ENCODE measurements around the gene SPATA7. TPM values are rescaled to one million over a fixed set of nuclear protein-coding genes. Genes with fewer than 3 reads are reported as not detected.
A peak's percentile ranks its signal among the peaks of the same experiment; 100 is the strongest.

The SPATA7 gene
- total RNA-seq (18.7 and 27.9 TPM in 2 replicates), polyA plus RNA-seq (9.8 and 11.8 TPM in 2 replicates)

GRCh38 chr14:88385212-88386101, at the start of gene SPATA7:
TSS of gene SPATA7 (plus strand) at chr14:88385657. CDS start at chr14:88385819, 162 bp downstream.
- no peaks in the 10 kb centered on the region for H4K20me1 ChIP-seq (ENCODE audit: insufficient read depth, poor library complexity, severe bottlenecking)
- H3K4me1 ChIP-seq (ENCODE audit: insufficient read depth) = peaks cover 6% of the 10 kb centered on the region
- H3K27ac ChIP-seq = peak within 1 kb of the TSS; percentile 89
- H3K27me3 ChIP-seq = no peaks in the 10 kb centered on the region
- 2% methylated on average over 49 of the region's 50 CpGs for WGBS (ENCODE audit: low lambda C conversion rate, missing lambda C conversion rate)
- H3K4me2 ChIP-seq = peak within 1 kb of the TSS; percentile 94
- no peak for TF ChIP-seq EZH2 (IDR thresholded peaks at IDR 0.05; ENCODE audit: borderline replicate concordance)
- TF ChIP-seq, protein P1, sequence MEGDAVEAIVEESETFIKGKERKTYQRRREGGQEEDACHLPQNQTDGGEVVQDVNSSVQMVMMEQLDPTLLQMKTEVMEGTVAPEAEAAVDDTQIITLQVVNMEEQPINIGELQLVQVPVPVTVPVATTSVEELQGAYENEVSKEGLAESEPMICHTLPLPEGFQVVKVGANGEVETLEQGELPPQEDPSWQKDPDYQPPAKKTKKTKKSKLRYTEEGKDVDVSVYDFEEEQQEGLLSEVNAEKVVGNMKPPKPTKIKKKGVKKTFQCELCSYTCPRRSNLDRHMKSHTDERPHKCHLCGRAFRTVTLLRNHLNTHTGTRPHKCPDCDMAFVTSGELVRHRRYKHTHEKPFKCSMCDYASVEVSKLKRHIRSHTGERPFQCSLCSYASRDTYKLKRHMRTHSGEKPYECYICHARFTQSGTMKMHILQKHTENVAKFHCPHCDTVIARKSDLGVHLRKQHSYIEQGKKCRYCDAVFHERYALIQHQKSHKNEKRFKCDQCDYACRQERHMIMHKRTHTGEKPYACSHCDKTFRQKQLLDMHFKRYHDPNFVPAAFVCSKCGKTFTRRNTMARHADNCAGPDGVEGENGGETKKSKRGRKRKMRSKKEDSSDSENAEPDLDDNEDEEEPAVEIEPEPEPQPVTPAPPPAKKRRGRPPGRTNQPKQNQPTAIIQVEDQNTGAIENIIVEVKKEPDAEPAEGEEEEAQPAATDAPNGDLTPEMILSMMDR (IDR thresholded peaks at IDR 0.05; ENCODE audit: poor library complexity) = no peak
- no peak for TF ChIP-seq EZH2phosphoT487 (IDR thresholded peaks at IDR 0.05; ENCODE audit: low read depth, severe bottlenecking, unreplicated experiment)
- no peaks in the 10 kb centered on the region for H3K36me3 ChIP-seq (replicated peaks; ENCODE audit: insufficient read depth, low read depth)
- no peaks in the 10 kb centered on the region for H3K9me2 ChIP-seq (replicated peaks; ENCODE audit: insufficient read depth)
- H2AFZ ChIP-seq = peak within 1 kb of the TSS; percentile 95
- no peaks in the 10 kb centered on the region for H3K9me3 ChIP-seq (ENCODE audit: low read depth)
- DNase-seq (ENCODE audit: low spot score) = peak; percentile 97
- peaks cover 20% of the 10 kb centered on the region for H3K79me2 ChIP-seq
- H3K4me3 ChIP-seq = peak within 1 kb of the TSS; percentile 91

- no peak for DNase-seq (ENCODE audit: low spot score)
- H4K20me1 ChIP-seq (ENCODE audit: insufficient read depth, poor library complexity, severe bottlenecking) = no peaks in the 10 kb centered on the region
- no peaks in the 10 kb centered on the region for H3K36me3 ChIP-seq (replicated peaks; ENCODE audit: insufficient read depth, low read depth)
- no peaks in the 10 kb centered on the region for H3K9me3 ChIP-seq (ENCODE audit: low read depth)
- no peak overlapping the region for H3K4me2 ChIP-seq
- no peak overlapping the region for H3K4me3 ChIP-seq
- no peaks in the 10 kb centered on the region for H3K9me2 ChIP-seq (replicated peaks; ENCODE audit: insufficient read depth)
- no peaks in the 10 kb centered on the region for H3K79me2 ChIP-seq
- no peaks in the 10 kb centered on the region for H3K27me3 ChIP-seq
- H3K27ac ChIP-seq = no peak overlapping the region
- TF ChIP-seq, protein P1 (IDR thresholded peaks at IDR 0.05; ENCODE audit: poor library complexity) = no peak
- no peak for TF ChIP-seq EZH2 (IDR thresholded peaks at IDR 0.05; ENCODE audit: borderline replicate concordance)
- TF ChIP-seq EZH2phosphoT487 (IDR thresholded peaks at IDR 0.05; ENCODE audit: low read depth, severe bottlenecking, unreplicated experiment) = no peak
- no peaks in the 10 kb centered on the region for H3K4me1 ChIP-seq (ENCODE audit: insufficient read depth)
- H2AFZ ChIP-seq = no peak overlapping the region
Measured at GRCh38 chr14:88340357-88340756, 45.1 kb upstream of the SPATA7 start.

GRCh38 chr14:88342980-88343379, 42.5 kb upstream of the SPATA7 start:
- DNase-seq (ENCODE audit: low spot score) = no peak
- WGBS (ENCODE audit: low lambda C conversion rate, missing lambda C conversion rate) = 93% methylated on average over 2 of the region's 2 CpGs
- no peak for TF ChIP-seq EZH2phosphoT487 (IDR thresholded peaks at IDR 0.05; ENCODE audit: low read depth, severe bottlenecking, unreplicated experiment)
- TF ChIP-seq EZH2 (IDR thresholded peaks at IDR 0.05; ENCODE audit: borderline replicate concordance) = no peak
- TF ChIP-seq, protein P1 (IDR thresholded peaks at IDR 0.05; ENCODE audit: poor library complexity) = no peak

More at GRCh38 chr14:88342980-88343379, 42.5 kb upstream of the SPATA7 start:
- Histone ChIP-seq H3K79me2 (no peaks in the 10 kb centered on the region), H3K27me3 (no peaks in the 10 kb centered on the region), H2AFZ (no peak overlapping the region), H3K9me2 (replicated peaks; ENCODE audit: insufficient read depth) (no peaks in the 10 kb centered on the region), H3K9me3 (ENCODE audit: low read depth) (no peaks in the 10 kb centered on the region), H3K4me3 (no peak overlapping the region), H3K4me1 (ENCODE audit: insufficient read depth) (no peaks in the 10 kb centered on the region), H4K20me1 (ENCODE audit: insufficient read depth, poor library complexity, severe bottlenecking) (no peaks in the 10 kb centered on the region), H3K27ac (no peak overlapping the region), H3K4me2 (no peak overlapping the region), H3K36me3 (replicated peaks; ENCODE audit: insufficient read depth, low read depth) (no peaks in the 10 kb centered on the region)
